ENCODE measurements around the gene NCEH1. TPM values are rescaled to one million over a fixed set of nuclear protein-coding genes. Genes with fewer than 3 reads are reported as not detected.
A peak's percentile ranks its signal among the peaks of the same experiment; 100 is the strongest.

The NCEH1 gene
- total RNA-seq, 2 donors from 2014 or later, result 7.1 to 22.7 TPM

- Histone ChIP-seq H3K4me3 (peak overlapping the region; percentile 91), H3K36me3 (no peaks in the 10 kb centered on the region), H3K27me3 (replicated peaks; ENCODE audit: insufficient read depth) (no peaks in the 10 kb centered on the region), H3K9me3 (no peaks in the 10 kb centered on the region), H3K27ac (peak overlapping the region; percentile 89 to 91), H3K4me1 (ENCODE audit: control insufficient read depth in 1 of 2, low read depth in 2 of 2) (peaks cover 18 to 30% of the 10 kb centered on the region in 2 donors)
- DNase-seq (ENCODE audit: low spot score), result no peak
- TF ChIP-seq, protein P1, sequence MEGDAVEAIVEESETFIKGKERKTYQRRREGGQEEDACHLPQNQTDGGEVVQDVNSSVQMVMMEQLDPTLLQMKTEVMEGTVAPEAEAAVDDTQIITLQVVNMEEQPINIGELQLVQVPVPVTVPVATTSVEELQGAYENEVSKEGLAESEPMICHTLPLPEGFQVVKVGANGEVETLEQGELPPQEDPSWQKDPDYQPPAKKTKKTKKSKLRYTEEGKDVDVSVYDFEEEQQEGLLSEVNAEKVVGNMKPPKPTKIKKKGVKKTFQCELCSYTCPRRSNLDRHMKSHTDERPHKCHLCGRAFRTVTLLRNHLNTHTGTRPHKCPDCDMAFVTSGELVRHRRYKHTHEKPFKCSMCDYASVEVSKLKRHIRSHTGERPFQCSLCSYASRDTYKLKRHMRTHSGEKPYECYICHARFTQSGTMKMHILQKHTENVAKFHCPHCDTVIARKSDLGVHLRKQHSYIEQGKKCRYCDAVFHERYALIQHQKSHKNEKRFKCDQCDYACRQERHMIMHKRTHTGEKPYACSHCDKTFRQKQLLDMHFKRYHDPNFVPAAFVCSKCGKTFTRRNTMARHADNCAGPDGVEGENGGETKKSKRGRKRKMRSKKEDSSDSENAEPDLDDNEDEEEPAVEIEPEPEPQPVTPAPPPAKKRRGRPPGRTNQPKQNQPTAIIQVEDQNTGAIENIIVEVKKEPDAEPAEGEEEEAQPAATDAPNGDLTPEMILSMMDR (IDR thresholded peaks at IDR 0.05), result no peak
- no peak for ATAC-seq (ENCODE audit: insufficient number of reproducible peaks, low FRiP score, low read depth)
Measured at GRCh38 chr3:172711454-172711795, 558 bp upstream of the NCEH1 start.

DNA sequence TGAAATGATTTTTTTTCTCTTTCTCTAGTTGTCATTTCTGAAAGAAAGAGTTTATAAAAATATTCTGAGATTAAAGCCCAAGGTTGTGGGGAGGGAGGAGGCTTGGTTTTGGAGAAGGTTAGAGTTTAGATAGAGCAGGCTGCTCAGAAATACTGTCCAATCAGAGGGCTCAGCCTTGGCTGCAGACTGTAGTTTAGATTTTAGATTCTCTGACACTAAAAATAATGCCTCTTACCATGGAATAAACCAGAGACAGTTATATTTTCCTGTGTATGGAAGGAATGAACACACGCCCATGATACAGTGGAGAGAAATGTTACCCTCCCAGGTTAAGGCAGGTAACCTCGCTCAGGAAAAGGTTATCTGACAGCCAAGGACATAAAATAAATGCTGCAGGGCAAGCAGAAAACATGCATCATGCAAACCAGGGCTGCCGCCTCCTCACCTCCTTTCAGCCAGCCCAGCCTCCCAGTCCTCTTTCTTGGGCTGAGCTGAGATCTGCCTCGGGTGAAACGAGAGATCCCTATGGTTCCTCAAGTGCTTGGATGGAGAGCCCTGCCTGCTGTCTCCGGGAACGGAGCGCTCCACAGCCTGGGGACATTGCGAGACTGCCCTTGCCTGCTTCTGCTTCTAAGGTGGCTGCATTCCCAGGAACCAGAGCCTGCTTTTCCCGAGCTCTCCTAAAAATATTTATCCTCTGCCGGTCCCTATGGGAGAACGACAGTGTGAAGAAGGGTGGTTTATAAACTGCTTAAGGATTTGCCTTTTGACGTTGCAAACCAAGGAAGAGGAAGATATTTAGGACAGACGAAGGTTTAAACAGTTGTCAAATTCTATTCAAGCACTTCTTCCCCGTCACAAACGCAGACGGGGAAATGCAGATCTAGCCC is 848 bp downstream of the NCEH1 start:
- TF ChIP-seq, protein P1 (IDR thresholded peaks at IDR 0.05), result no peak
- Histone ChIP-seq H3K36me3 (no peaks in the 10 kb centered on the region), H3K9me3 (no peaks in the 10 kb centered on the region), H3K27me3 (replicated peaks; ENCODE audit: insufficient read depth) (no peaks in the 10 kb centered on the region), H3K4me3 (peak overlapping the region; percentile 91), H3K4me1 (ENCODE audit: control insufficient read depth in 1 of 2, low read depth in 2 of 2) (peaks cover 18 to 30% of the 10 kb centered on the region in 2 donors), H3K27ac (peak overlapping the region; percentile 89 to 91)
- ATAC-seq (ENCODE audit: insufficient number of reproducible peaks, low FRiP score, low read depth) (no peak), DNase-seq (ENCODE audit: low spot score) (no peak)

DNA sequence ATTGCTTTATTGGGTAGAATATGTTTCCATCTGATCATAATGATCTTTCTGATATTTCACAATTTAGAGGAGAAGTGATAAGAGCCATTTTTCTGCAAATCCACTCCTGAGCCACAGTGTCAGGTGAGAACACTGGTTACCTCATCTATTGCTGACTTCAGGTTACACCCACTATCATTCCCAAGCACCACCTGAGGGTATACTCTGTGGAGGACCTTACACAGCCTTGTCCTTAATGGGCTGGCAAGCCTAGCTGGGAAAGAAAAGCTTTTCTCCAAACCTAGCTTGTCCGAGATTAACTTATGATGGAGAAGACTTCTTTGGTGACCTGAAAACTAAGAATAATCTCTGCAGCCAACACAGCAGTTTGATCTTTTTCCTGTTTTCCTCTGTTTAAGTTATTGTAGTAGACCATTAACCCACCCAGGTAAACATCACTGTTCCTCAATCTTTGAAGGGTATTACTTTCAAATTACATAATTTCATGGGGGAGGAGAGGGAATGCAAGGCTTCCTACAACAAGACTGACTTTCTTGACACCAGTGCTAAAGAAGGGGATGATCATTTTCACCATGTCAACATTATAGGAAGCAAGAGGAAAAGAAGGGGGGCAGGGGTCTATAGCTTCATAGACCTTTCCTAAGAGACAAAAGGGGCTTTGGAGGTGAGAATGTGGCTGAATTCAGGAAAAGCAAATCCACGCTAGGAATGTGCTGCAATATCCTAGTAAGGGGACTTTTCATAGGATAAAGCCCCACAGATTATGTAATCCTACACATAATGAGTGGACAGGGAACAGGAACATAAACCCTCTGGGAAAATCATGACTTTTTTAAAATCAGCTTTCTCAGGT is 1.7 kb downstream of the NCEH1 start:
- Histone ChIP-seq H3K9me3 (no peaks in the 10 kb centered on the region), H3K36me3 (no peaks in the 10 kb centered on the region), H3K27ac (peak overlapping the region; percentile 89 to 91), H3K4me1 (ENCODE audit: control insufficient read depth in 1 of 2, low read depth in 2 of 2) (peaks cover 18 to 30% of the 10 kb centered on the region in 2 donors), H3K27me3 (replicated peaks; ENCODE audit: insufficient read depth) (no peaks in the 10 kb centered on the region), H3K4me3 (peak overlapping the region; percentile 91)
- DNase-seq (ENCODE audit: low spot score) (no peak), ATAC-seq (ENCODE audit: insufficient number of reproducible peaks, low FRiP score, low read depth) (no peak)
- TF ChIP-seq, protein P1 (IDR thresholded peaks at IDR 0.05), result no peak

- H3K9me3 ChIP-seq, result no peaks in the 10 kb centered on the region
- no peaks in the 10 kb centered on the region for H3K27me3 ChIP-seq (replicated peaks; ENCODE audit: insufficient read depth)
- no peaks in the 10 kb centered on the region for H3K36me3 ChIP-seq
- DNase-seq (ENCODE audit: low spot score) (no peak), ATAC-seq (ENCODE audit: insufficient number of reproducible peaks, low FRiP score, low read depth) (no peak)
- H3K4me3 ChIP-seq, result no peak overlapping the region
- peaks cover 18 to 30% of the 10 kb centered on the region in 2 donors for H3K4me1 ChIP-seq (ENCODE audit: control insufficient read depth in 1 of 2, low read depth in 2 of 2)
- TF ChIP-seq, protein P1 (IDR thresholded peaks at IDR 0.05), result no peak
- no peak overlapping the region for H3K27ac ChIP-seq
Measured at GRCh38 chr3:172707967-172708366, 2.9 kb downstream of the NCEH1 start.

- H3K36me3 ChIP-seq, result no peaks in the 10 kb centered on the region
- DNase-seq (ENCODE audit: low spot score) (no peak), ATAC-seq (ENCODE audit: insufficient number of reproducible peaks, low FRiP score, low read depth) (no peak)
- no peaks in the 10 kb centered on the region for H3K9me3 ChIP-seq
- H3K4me1 ChIP-seq (ENCODE audit: control insufficient read depth in 1 of 2, low read depth in 2 of 2), result peaks cover 18 to 30% of the 10 kb centered on the region in 2 donors
- TF ChIP-seq, protein P1 (IDR thresholded peaks at IDR 0.05), result no peak
- no peak overlapping the region for H3K27ac ChIP-seq
- H3K4me3 ChIP-seq, result no peak overlapping the region
- no peaks in the 10 kb centered on the region for H3K27me3 ChIP-seq (replicated peaks; ENCODE audit: insufficient read depth)
Measured at GRCh38 chr3:172707030-172707429, 3.8 kb downstream of the NCEH1 start.
